HepG2 (cell line): Measurements from ENCODE around the gene ZFYVE27. TPM values are rescaled to one million over a fixed set of nuclear protein-coding genes. Genes with fewer than 3 reads are reported as not detected.

Experiments used
- FUBP1 ChIP-seq: sonication (generic); formaldehyde crosslinking; IDR thresholded peaks from 2 replicates; pipeline ENCODE4 v1.5.1; 2020; ENCODE audit warnings: missing genetic modification reagents, mild to moderate bottlenecking, borderline replicate concordance
- GABPB1 ChIP-seq: IDR thresholded peaks from 2 replicates; pipeline ENCODE4 v1.6.1; 2016; ENCODE audit warnings: mild to moderate bottlenecking, missing genetic modification reagents, moderate library complexity, missing compliant biosample characterization
- GFI1 ChIP-seq: sonication (generic); formaldehyde crosslinking; IDR thresholded peaks from 2 replicates; pipeline ENCODE4 v1.5.0; 2020; ENCODE audit warnings: missing genetic modification reagents, mild to moderate bottlenecking, borderline replicate concordance
- GMEB1 ChIP-seq: sonication (generic); formaldehyde crosslinking; IDR thresholded peaks from 2 replicates; pipeline ENCODE4 v1.5.1; 2020; ENCODE audit warnings: missing genetic modification reagents, mild to moderate bottlenecking, borderline replicate concordance
- LCORL ChIP-seq, 2 experiments: fragments of 450-650 bp in 1 of 2; sonication (generic) in 1 of 2; formaldehyde crosslinking in 1 of 2; IDR thresholded peaks; 2 replicates each; pipeline versions ENCODE4 v1.5.0 to v1.6.1; 2017 to 2020; ENCODE audit warnings: antibody characterized with exemption in 1 of 2, missing genetic modification reagents in 1 of 2
- MAZ ChIP-seq, 2 experiments: sonication (generic) in 1 of 2; formaldehyde crosslinking in 1 of 2; IDR thresholded peaks; 2 replicates each; pipeline versions ENCODE4 v1.5.0 to v1.6.1; 2012 to 2020; ENCODE audit warnings: low read depth in 2 of 2, mild to moderate bottlenecking in 2 of 2, borderline replicate concordance in 1 of 2, improper control_type of control experiment in 1 of 2, low read length in 1 of 2, missing genetic modification reagents in 1 of 2, moderate library complexity in 1 of 2
- MLLT10 ChIP-seq: sonication (generic); formaldehyde crosslinking; IDR thresholded peaks from 2 replicates; pipeline ENCODE4 v1.4.0; 2020; ENCODE audit warnings: missing genetic modification reagents
- NONO ChIP-seq, 2 experiments: fragments of 450-650 bp in 1 of 2; sonication (generic) in 1 of 2; formaldehyde crosslinking in 1 of 2; IDR thresholded peaks in 1 of 2; conservative IDR thresholded peaks in 1 of 2; 2 replicates each; pipeline versions ENCODE4 v1.6.1 to v1.8.0; 2017 to 2022; ENCODE audit warnings: mild to moderate bottlenecking in 1 of 2, missing genetic modification reagents in 1 of 2, moderate library complexity in 1 of 2
- SSRP1 ChIP-seq: IDR thresholded peaks from 2 replicates; pipeline ENCODE4 v1.6.1; 2016; ENCODE audit warnings: control low read depth
- YY1 ChIP-seq: IDR thresholded peaks from 2 replicates; pipeline ENCODE4 v1.6.1; 2011; ENCODE audit warnings: low read length, low read depth, moderate library complexity, mild to moderate bottlenecking; ENCODE audit not compliant: insufficient read depth, insufficient replicate concordance
- ZNF18 ChIP-seq: sonication (generic); formaldehyde crosslinking; IDR thresholded peaks from 2 replicates; pipeline ENCODE4 v1.8.0; 2022; ENCODE audit warnings: mild to moderate bottlenecking, missing genetic modification reagents; ENCODE audit not compliant: insufficient replicate concordance
- ZNF33B ChIP-seq: sonication (generic); formaldehyde crosslinking; IDR thresholded peaks from 2 replicates; pipeline ENCODE4 v1.5.1; 2020; ENCODE audit warnings: mild to moderate bottlenecking, missing genetic modification reagents
- ZNF350 ChIP-seq: sonication (generic); formaldehyde crosslinking; IDR thresholded peaks from 2 replicates; pipeline ENCODE4 v1.4.0; 2020; ENCODE audit warnings: mild to moderate bottlenecking, low read depth, missing genetic modification reagents, borderline replicate concordance
- ZNF546 ChIP-seq: sonication (generic); formaldehyde crosslinking; conservative IDR thresholded peaks from 2 replicates; pipeline ENCODE4 v1.8.1; 2023; ENCODE audit warnings: mild to moderate bottlenecking, missing genetic modification reagents
- ZNF616 ChIP-seq: sonication (generic); formaldehyde crosslinking; IDR thresholded peaks from 2 replicates; pipeline ENCODE4 v1.5.0; 2020; ENCODE audit warnings: low read depth, mild to moderate bottlenecking, missing genetic modification reagents
- ZNF772 ChIP-seq: sonication (generic); formaldehyde crosslinking; IDR thresholded peaks from 2 replicates; pipeline ENCODE4 v1.5.0; 2020; ENCODE audit warnings: mild to moderate bottlenecking, missing genetic modification reagents
- ZNF788 ChIP-seq: sonication (generic); formaldehyde crosslinking; IDR thresholded peaks from 2 replicates; pipeline ENCODE4 v1.5.0; 2020; ENCODE audit warnings: mild to moderate bottlenecking, missing genetic modification reagents, borderline replicate concordance
- polyA plus RNA-seq, 8 experiments: library from polyadenylated mRNA; depleted of rRNA in 3 of 8; stranded (reverse) in 7 of 8; unstranded in 1 of 8; fragments of >200 nt; fragmentation: Illumina TruSeq in 4 of 8; extraction: Trizol in 4 of 8; gene quantifications; 2 replicates each; pipeline versions ENCODE4 v1.2.1 to v1.2.3, GENCODE V29; 2011 to 2016; ENCODE audit warnings: low read depth in 4 of 8, missing spikeins in 1 of 8, mixed read lengths in 1 of 8; ENCODE audit not compliant: insufficient read depth in 1 of 8
- total RNA-seq, 5 experiments: library from RNA; depleted of rRNA; stranded (reverse); fragments of >200 nt; fragmentation: Illumina TruSeq; extraction: Trizol; gene quantifications; 2 replicates each; pipeline ENCODE4 v1.2.3, GENCODE V29; 2016; ENCODE audit warnings: low read depth in 1 of 5
- TF ChIP-seq, protein P1 (sequence below): sonication (generic); formaldehyde crosslinking; conservative IDR thresholded peaks from 2 replicates; pipeline ENCODE4 v1.8.0; 2022; ENCODE audit warnings: mild to moderate bottlenecking, moderate library complexity, missing genetic modification reagents
- TF ChIP-seq, protein P2 (sequence below): sonication (generic); formaldehyde crosslinking; IDR thresholded peaks from 2 replicates; pipeline ENCODE4 v1.4.0; 2020; ENCODE audit warnings: missing genetic modification reagents; ENCODE audit errors: not compliant biosample characterization

Gene ZFYVE27
- total and polyA plus RNA-seq, 2 of the 13 experiments (the other 11 are each of a cell fraction or from before 2014, with no cell fraction given): 19.7 to 20.5 TPM

- TF ChIP-seq ZNF18 (CRISPR knock-in tag): no peak
- no peak for TF ChIP-seq NONO (IDR thresholded peaks at IDR 0.05)
- no peak for TF ChIP-seq NONO (CRISPR knock-in tag; conservative IDR thresholded peaks at IDR 0.05)
- TF ChIP-seq SSRP1 (CRISPR knock-in tag): no peak
- TF ChIP-seq, protein P1, sequence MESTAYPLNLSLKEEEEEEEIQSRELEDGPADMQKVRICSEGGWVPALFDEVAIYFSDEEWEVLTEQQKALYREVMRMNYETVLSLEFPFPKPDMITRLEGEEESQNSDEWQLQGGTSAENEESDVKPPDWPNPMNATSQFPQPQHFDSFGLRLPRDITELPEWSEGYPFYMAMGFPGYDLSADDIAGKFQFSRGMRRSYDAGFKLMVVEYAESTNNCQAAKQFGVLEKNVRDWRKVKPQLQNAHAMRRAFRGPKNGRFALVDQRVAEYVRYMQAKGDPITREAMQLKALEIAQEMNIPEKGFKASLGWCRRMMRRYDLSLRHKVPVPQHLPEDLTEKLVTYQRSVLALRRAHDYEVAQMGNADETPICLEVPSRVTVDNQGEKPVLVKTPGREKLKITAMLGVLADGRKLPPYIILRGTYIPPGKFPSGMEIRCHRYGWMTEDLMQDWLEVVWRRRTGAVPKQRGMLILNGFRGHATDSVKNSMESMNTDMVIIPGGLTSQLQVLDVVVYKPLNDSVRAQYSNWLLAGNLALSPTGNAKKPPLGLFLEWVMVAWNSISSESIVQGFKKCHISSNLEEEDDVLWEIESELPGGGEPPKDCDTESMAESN: 0 out of 2 replicates have a peak, but pooled peaks have one; percentile 34
- no peak for TF ChIP-seq FUBP1 (CRISPR knock-in tag)
- no peak for TF ChIP-seq ZNF616 (CRISPR knock-in tag)
- peak; percentile 50 for TF ChIP-seq YY1
- 0 out of 2 replicates have a peak, but pooled peaks have one; percentile 28 for TF ChIP-seq GMEB1 (CRISPR knock-in tag)
- no peak for TF ChIP-seq MAZ (IDR thresholded peaks at IDR 0.05; ENCODE audit: borderline replicate concordance, low read depth, low read length)
- TF ChIP-seq MAZ (CRISPR knock-in tag; IDR thresholded peaks at IDR 0.05; ENCODE audit: low read depth): no peak
- peak; percentile 50; the same call in 1 of the 2 replicates for TF ChIP-seq ZNF350 (CRISPR knock-in tag)
- TF ChIP-seq ZNF788 (CRISPR knock-in tag): peak; percentile 36; the same call in 1 of the 2 replicates
- TF ChIP-seq LCORL (IDR thresholded peaks at IDR 0.05): no peak
- TF ChIP-seq LCORL (CRISPR knock-in tag; IDR thresholded peaks at IDR 0.05): peak; percentile 72
- TF ChIP-seq, protein P2, sequence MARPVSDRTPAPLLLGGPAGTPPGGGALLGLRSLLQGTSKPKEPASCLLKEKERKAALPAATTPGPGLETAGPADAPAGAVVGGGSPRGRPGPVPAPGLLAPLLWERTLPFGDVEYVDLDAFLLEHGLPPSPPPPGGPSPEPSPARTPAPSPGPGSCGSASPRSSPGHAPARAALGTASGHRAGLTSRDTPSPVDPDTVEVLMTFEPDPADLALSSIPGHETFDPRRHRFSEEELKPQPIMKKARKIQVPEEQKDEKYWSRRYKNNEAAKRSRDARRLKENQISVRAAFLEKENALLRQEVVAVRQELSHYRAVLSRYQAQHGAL (CRISPR knock-in tag): no peak
- no peak for TF ChIP-seq GFI1 (CRISPR knock-in tag)
- TF ChIP-seq GABPB1 (CRISPR knock-in tag): 0 out of 2 replicates have a peak, but pooled peaks have one; percentile 39
- TF ChIP-seq MLLT10 (CRISPR knock-in tag): no peak
- no peak for TF ChIP-seq ZNF33B (CRISPR knock-in tag)
- TF ChIP-seq ZNF772 (CRISPR knock-in tag): no peak
- TF ChIP-seq ZNF546 (CRISPR knock-in tag): no peak
Observed at GRCh38 chr10:97759158-97759887, 22.4 kb downstream of the ZFYVE27 start (continued).
